A673 (cell line): Measurements from ENCODE around the gene COL4A4. TPM values are rescaled to one million over a fixed set of nuclear protein-coding genes. Genes with fewer than 3 reads are reported as not detected.

Source experiments
- BruUV-seq: library from RNA; stranded (reverse); fragments of 400-500 nt; replicated peaks from 2 replicates; lab custom pipeline; 2021; lab: Mats Ljungman, UMichigan
- CTCF ChIA-PET: fragments of 300-600 bp; sonication (Branson Sonifier 250); formaldehyde crosslinking; loops from one replicate; lab custom pipeline; 2022; ENCODE audit warnings: antibody characterized with exemption; lab: Charles Lee
- POLR2A ChIA-PET: fragments of 300-600 bp; sonication (Branson Sonifier 250); formaldehyde crosslinking; loops from one replicate; lab custom pipeline; 2022; ENCODE audit warnings: antibody characterized with exemption; ENCODE audit not compliant: low non-redundant PET; lab: Charles Lee
- DNase-seq: peaks from one replicate; pipeline ENCODE4 v3.0.0-alpha.2; 2015; ENCODE audit warnings: low spot score
- H3K27ac ChIP-seq: fragments of 200-600 bp; sonication (generic); 2 replicates; pipeline ENCODE4 v1.5.1; 2016; ENCODE audit warnings: mixed run types, low read depth, mild to moderate bottlenecking, mixed read lengths, antibody characterized with exemption, low read length; ENCODE audit not compliant: poor library complexity, severe bottlenecking
- H3K27me3 ChIP-seq: fragments of 200-600 bp; sonication (generic); replicated peaks from 2 replicates; pipeline ENCODE4 v1.6.1; 2017; ENCODE audit warnings: mixed run types, low read depth, mild to moderate bottlenecking, mixed read lengths, antibody characterized with exemption, low read length; ENCODE audit not compliant: insufficient read depth, poor library complexity
- H3K36me3 ChIP-seq: fragments of 200-600 bp; sonication (generic); 2 replicates; pipeline ENCODE4 v1.6.1; 2016; ENCODE audit warnings: mixed run types, mild to moderate bottlenecking, mixed read lengths, antibody characterized with exemption, low read length; ENCODE audit not compliant: insufficient read depth, poor library complexity, severe bottlenecking
- H3K4me1 ChIP-seq: fragments of 200-600 bp; sonication (generic); 2 replicates; pipeline ENCODE4 v1.6.1; 2017; ENCODE audit warnings: mixed run types, mild to moderate bottlenecking, mixed read lengths, antibody characterized with exemption, low read length; ENCODE audit not compliant: insufficient read depth, poor library complexity, severe bottlenecking
- H3K4me3 ChIP-seq: fragments of 200-600 bp; sonication (generic); 2 replicates; pipeline ENCODE4 v1.5.1; 2016; ENCODE audit warnings: low read depth, mixed run types, mild to moderate bottlenecking, mixed read lengths, low read length; ENCODE audit not compliant: poor library complexity, severe bottlenecking
- H3K9me3 ChIP-seq: fragments of 200-600 bp; sonication (generic); 2 replicates; pipeline ENCODE4 v1.6.1; 2016; ENCODE audit warnings: mixed run types, low read depth, mild to moderate bottlenecking, mixed read lengths, antibody characterized with exemption, low read length; ENCODE audit not compliant: poor library complexity, severe bottlenecking
- EZH2 ChIP-seq: fragments of 200-600 bp; sonication (generic); IDR thresholded peaks from 2 replicates; pipeline ENCODE4 v1.6.1; 2017; ENCODE audit warnings: borderline replicate concordance, low read depth, mild to moderate bottlenecking, mixed read lengths, antibody characterized with exemption, low read length; ENCODE audit not compliant: poor library complexity, severe bottlenecking
- intact Hi-C: fragments of 100-400 bp; cut with micrococcal nuclease; formaldehyde crosslinking; loops from one replicate; pipeline ENCODE4 v1.10.0; 2022; ENCODE audit not compliant: unreplicated experiment
- total RNA-seq: library from RNA; stranded (reverse); gene quantifications from 2 replicates; pipeline ENCODE4 v1.2.3, GENCODE V29; 2021
- TF ChIP-seq, protein P1 (sequence below): fragments of 300-800, 200-600 bp; sonication (generic); conservative IDR thresholded peaks from 2 replicates; pipeline ENCODE4 v1.5.1; 2017; ENCODE audit warnings: low read depth, mild to moderate bottlenecking, antibody characterized with exemption, low read length, moderate library complexity, mixed read lengths

COL4A4 gene
- total RNA-seq, 1 experiment from 2014 or later: not detected

- POLR2A ChIA-PET: no interaction called here
- peaks cover 8% of the 10 kb centered on the region for H3K4me1 ChIP-seq
- no peaks in the 10 kb centered on the region for H3K27me3 ChIP-seq
- intact Hi-C loops: no loop called here
- no peaks in the 10 kb centered on the region for H3K36me3 ChIP-seq
- no peak for DNase-seq
- no peak for TF ChIP-seq EZH2
- TF ChIP-seq, protein P1, sequence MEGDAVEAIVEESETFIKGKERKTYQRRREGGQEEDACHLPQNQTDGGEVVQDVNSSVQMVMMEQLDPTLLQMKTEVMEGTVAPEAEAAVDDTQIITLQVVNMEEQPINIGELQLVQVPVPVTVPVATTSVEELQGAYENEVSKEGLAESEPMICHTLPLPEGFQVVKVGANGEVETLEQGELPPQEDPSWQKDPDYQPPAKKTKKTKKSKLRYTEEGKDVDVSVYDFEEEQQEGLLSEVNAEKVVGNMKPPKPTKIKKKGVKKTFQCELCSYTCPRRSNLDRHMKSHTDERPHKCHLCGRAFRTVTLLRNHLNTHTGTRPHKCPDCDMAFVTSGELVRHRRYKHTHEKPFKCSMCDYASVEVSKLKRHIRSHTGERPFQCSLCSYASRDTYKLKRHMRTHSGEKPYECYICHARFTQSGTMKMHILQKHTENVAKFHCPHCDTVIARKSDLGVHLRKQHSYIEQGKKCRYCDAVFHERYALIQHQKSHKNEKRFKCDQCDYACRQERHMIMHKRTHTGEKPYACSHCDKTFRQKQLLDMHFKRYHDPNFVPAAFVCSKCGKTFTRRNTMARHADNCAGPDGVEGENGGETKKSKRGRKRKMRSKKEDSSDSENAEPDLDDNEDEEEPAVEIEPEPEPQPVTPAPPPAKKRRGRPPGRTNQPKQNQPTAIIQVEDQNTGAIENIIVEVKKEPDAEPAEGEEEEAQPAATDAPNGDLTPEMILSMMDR: no peak
- no peak overlapping the region for H3K27ac ChIP-seq
- CTCF ChIA-PET: no interaction called here
- BruUV-seq: no TSS peak
- H3K4me3 ChIP-seq: no peak overlapping the region
- no peaks in the 10 kb centered on the region for H3K9me3 ChIP-seq
These were observed 170.8 kb downstream of the COL4A4 start for GRCh38 chr2:226993171-226993570.

DNA sequence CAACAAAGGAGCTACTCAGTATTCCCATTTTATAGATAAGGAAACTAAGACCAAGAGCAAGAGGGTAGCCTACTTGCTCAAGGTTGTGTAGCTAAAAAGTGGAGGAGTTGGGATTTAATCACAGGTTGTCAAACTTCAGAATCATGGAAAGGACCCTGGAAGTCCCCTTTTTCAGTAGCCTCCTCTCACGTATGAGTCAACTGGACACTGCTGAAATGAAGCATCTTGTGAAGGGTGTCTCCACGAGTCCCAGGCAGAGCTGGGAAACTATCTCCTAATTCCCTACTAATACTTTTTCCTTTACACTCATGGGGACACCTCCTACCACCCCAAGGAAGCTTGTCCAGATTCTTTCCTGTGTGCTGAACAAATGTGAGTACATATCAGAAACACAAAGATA lies 172.3 kb downstream of the COL4A4 start:
- no peak for DNase-seq
- Histone ChIP-seq H3K4me3 (no peak overlapping the region), H3K36me3 (no peaks in the 10 kb centered on the region), H3K9me3 (no peaks in the 10 kb centered on the region), H3K4me1 (peaks cover 8% of the 10 kb centered on the region), H3K27ac (no peak overlapping the region), H3K27me3 (no peaks in the 10 kb centered on the region)
- no peak for TF ChIP-seq EZH2
- TF ChIP-seq, protein P1: no peak
- ChIA-PET POLR2A (no interaction called here), CTCF (interaction anchor here (0.5 kb wide), 1 partner anchor 550 kb away, joined by 6 read pairs; no protein-coding TSS in a partner anchor)
- BruUV-seq: no TSS peak
- intact Hi-C loops: no loop called here

- POLR2A ChIA-PET: no interaction called here
- H3K27ac ChIP-seq: no peak overlapping the region
- H3K4me3 ChIP-seq: no peak overlapping the region
- DNase-seq: no peak
- H3K27me3 ChIP-seq: no peaks in the 10 kb centered on the region
- no TSS peak for BruUV-seq
- CTCF ChIA-PET: interaction anchor here (0.7 to 1.7 kb wide), 4 partner anchors 173 to 1320 kb away, joined by 3 to 16 read pairs (median 6); no protein-coding TSS in a partner anchor
- H3K9me3 ChIP-seq: no peaks in the 10 kb centered on the region
- H3K36me3 ChIP-seq: no peaks in the 10 kb centered on the region
- intact Hi-C loops: loop anchor here (1.0 to 2.0 kb wide), 3 partner anchors 185 to 1315 kb away; no protein-coding TSS in a partner anchor
- peaks cover 14% of the 10 kb centered on the region for H3K4me1 ChIP-seq
- TF ChIP-seq, protein P1: no peak
- TF ChIP-seq EZH2: no peak
These were observed 178.4 kb downstream of the COL4A4 start for GRCh38 chr2:226985583-226985946.
